NT2/D1 (cell line): ENCODE measurements around the gene WNT8B.

Experiments used
- DNase-seq: peaks from one replicate; pipeline ENCODE4 v3.0.0-alpha.2; 2011; ENCODE audit warnings: low read depth, low spot score
- H3K27me3 ChIP-seq: 2 replicates; pipeline ENCODE4 v1.6.0; 2011; ENCODE audit warnings: mild to moderate bottlenecking; ENCODE audit not compliant: insufficient read length, insufficient read depth
- H3K36me3 ChIP-seq: 2 replicates; pipeline ENCODE4 v1.6.1; 2011; ENCODE audit warnings: mild to moderate bottlenecking, low read length, mixed read lengths; ENCODE audit not compliant: insufficient read depth, insufficient read length
- H3K4me1 ChIP-seq: 2 replicates; pipeline ENCODE4 v1.5.1; 2011; ENCODE audit not compliant: insufficient read depth, insufficient read length
- H3K4me3 ChIP-seq: 2 replicates; pipeline ENCODE4 v1.5.1; 2011; ENCODE audit warnings: low read depth; ENCODE audit not compliant: insufficient read length
- H3K9ac ChIP-seq: 2 replicates; pipeline ENCODE4 v1.6.0; 2011; ENCODE audit warnings: low read depth; ENCODE audit not compliant: insufficient read length
- H3K9me3 ChIP-seq: 2 replicates; pipeline ENCODE4 v1.5.1; 2011; ENCODE audit warnings: mild to moderate bottlenecking, low read length; ENCODE audit not compliant: insufficient read depth
- SUZ12 ChIP-seq: IDR thresholded peaks from 2 replicates; pipeline ENCODE4 v1.6.1; 2011; ENCODE audit not compliant: insufficient read length, insufficient read depth; ENCODE audit errors: extremely low read depth
- YY1 ChIP-seq: IDR thresholded peaks from 2 replicates; pipeline ENCODE4 v1.6.1; 2011; ENCODE audit not compliant: insufficient read length, insufficient read depth
- ZNF274 ChIP-seq: IDR thresholded peaks from 2 replicates; pipeline ENCODE4 v1.6.1; 2011; ENCODE audit warnings: mild to moderate bottlenecking, low read depth, low read length

Gene WNT8B

GRCh38 chr10:100519311-100520051 lies 56.7 kb downstream of the WNT8B start, which contains the start of gene SEC31B:
Gene SEC31B (minus strand): TSS chr10:100519861. CDS start chr10:100516952, 2,909 bp downstream.
- no peaks in the 10 kb centered on the region for H3K9me3 ChIP-seq
- H3K9ac ChIP-seq, result peak within 1 kb of the TSS; percentile 82
- DNase-seq, result no peak
- H3K4me1 ChIP-seq, result no peaks in the 10 kb centered on the region
- TF ChIP-seq ZNF274 (no peak), YY1 (no peak), SUZ12 (no peak)
- H3K27me3 ChIP-seq, result peaks cover 20% of the 10 kb centered on the region
- H3K36me3 ChIP-seq, result peaks cover 25% of the 10 kb centered on the region
- peak within 1 kb of the TSS; percentile 45 for H3K4me3 ChIP-seq

- peaks cover 20% of the 10 kb centered on the region for H3K27me3 ChIP-seq
- H3K9me3 ChIP-seq, result no peaks in the 10 kb centered on the region
- no peak for DNase-seq
- no peak for TF ChIP-seq SUZ12
- TF ChIP-seq ZNF274, result no peak
- TF ChIP-seq YY1, result no peak
- H3K4me1 ChIP-seq, result no peaks in the 10 kb centered on the region
- H3K4me3 ChIP-seq, result no peak overlapping the region
- peaks cover 36% of the 10 kb centered on the region for H3K36me3 ChIP-seq
- H3K9ac ChIP-seq, result no peak overlapping the region
Observed at GRCh38 chr10:100520811-100521210, 58.0 kb downstream of the WNT8B start.

GRCh38 chr10:100522107-100522801 lies 59.4 kb downstream of the WNT8B start:
- Histone ChIP-seq H3K4me3 (no peak overlapping the region), H3K27me3 (peaks cover 20% of the 10 kb centered on the region), H3K9ac (no peak overlapping the region), H3K9me3 (no peaks in the 10 kb centered on the region), H3K36me3 (peaks cover 51% of the 10 kb centered on the region), H3K4me1 (no peaks in the 10 kb centered on the region)
- no peak for DNase-seq
- TF ChIP-seq ZNF274, result no peak
- TF ChIP-seq SUZ12, result no peak
- no peak for TF ChIP-seq YY1

- Histone ChIP-seq H3K27me3 (peaks cover 20% of the 10 kb centered on the region), H3K9ac (no peak overlapping the region), H3K4me3 (no peak overlapping the region), H3K4me1 (no peaks in the 10 kb centered on the region), H3K9me3 (no peaks in the 10 kb centered on the region), H3K36me3 (peaks cover 53% of the 10 kb centered on the region)
- no peak for DNase-seq
- no peak for TF ChIP-seq ZNF274
- TF ChIP-seq SUZ12, result no peak
- TF ChIP-seq YY1, result no peak
Observed at GRCh38 chr10:100522945-100523344, 60.1 kb downstream of the WNT8B start.

GRCh38 chr10:100524206-100524605 lies 61.4 kb downstream of the WNT8B start:
- no peak for DNase-seq
- Histone ChIP-seq H3K4me1 (no peaks in the 10 kb centered on the region), H3K4me3 (no peak overlapping the region), H3K27me3 (peaks cover 17% of the 10 kb centered on the region), H3K36me3 (peaks cover 61% of the 10 kb centered on the region), H3K9me3 (no peaks in the 10 kb centered on the region), H3K9ac (no peak overlapping the region)
- TF ChIP-seq ZNF274 (no peak), SUZ12 (no peak), YY1 (no peak)

- no peak overlapping the region for H3K4me3 ChIP-seq
- no peak overlapping the region for H3K9ac ChIP-seq
- TF ChIP-seq YY1 (no peak), SUZ12 (no peak), ZNF274 (no peak)
- DNase-seq, result no peak
- H3K4me1 ChIP-seq, result no peaks in the 10 kb centered on the region
- no peaks in the 10 kb centered on the region for H3K9me3 ChIP-seq
- H3K27me3 ChIP-seq, result peaks cover 12% of the 10 kb centered on the region
- peaks cover 61% of the 10 kb centered on the region for H3K36me3 ChIP-seq
Observed at GRCh38 chr10:100524638-100525037, 61.8 kb downstream of the WNT8B start.

GRCh38 chr10:100528123-100528886 lies 65.5 kb downstream of the WNT8B start:
- H3K4me1 ChIP-seq, result no peaks in the 10 kb centered on the region
- peak overlapping the region; percentile 73 for H3K4me3 ChIP-seq
- TF ChIP-seq YY1, result no peak
- H3K27me3 ChIP-seq, result no peaks in the 10 kb centered on the region
- no peak overlapping the region for H3K9ac ChIP-seq
- no peak for DNase-seq
- H3K36me3 ChIP-seq, result peaks cover 48% of the 10 kb centered on the region
- no peaks in the 10 kb centered on the region for H3K9me3 ChIP-seq
